ENCODE data around the gene ARL5B.

The ARL5B gene

GRCh38 chr10:18718991-18719390 lies 59.8 kb downstream of the ARL5B start:
- no peak for DNase-seq

DNA sequence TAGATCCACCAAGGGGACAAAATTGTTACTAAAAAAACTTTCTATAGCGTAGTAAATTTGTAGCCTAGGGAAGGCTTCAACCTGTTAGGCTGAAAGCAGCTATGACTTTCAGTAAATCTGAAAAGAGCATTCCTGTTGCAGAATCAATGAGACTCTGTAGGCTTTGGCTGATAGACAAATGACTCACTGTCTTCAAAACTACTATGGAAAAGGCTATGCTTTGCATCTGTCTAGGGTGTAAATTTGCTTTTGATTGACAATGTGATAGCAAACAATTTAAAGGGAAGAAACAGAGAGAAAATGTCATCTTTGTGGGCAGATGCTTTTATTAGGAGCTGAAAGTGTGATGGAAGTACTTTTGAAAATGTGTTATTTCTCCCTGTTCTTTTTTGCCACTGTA lies 60.6 kb downstream of the ARL5B start:
- DNase-seq = no peak

GRCh38 chr10:18721067-18721466 lies 61.8 kb downstream of the ARL5B start:
- no peak for DNase-seq

- no peak for DNase-seq
Observed at GRCh38 chr10:18723801-18724200, 64.6 kb downstream of the ARL5B start.
